ENCODE data around the gene HEATR5B. TPM values are rescaled to one million over a fixed set of nuclear protein-coding genes. Genes with fewer than 3 reads are reported as not detected.
"Not testable (repeated sequence)": the region's sequence is repeated elsewhere in the genome, so short reads cannot be mapped to it uniquely, and the experiment has no call there.

Gene HEATR5B
- total RNA-seq, 4 donors from 2014 or later = 25.6 to 65.3 (median 45.3) TPM

- Histone ChIP-seq H3K4me3 (no peak overlapping the region), H3K36me3 (peaks cover 31% of the 10 kb centered on the region), H3K27ac (no peak overlapping the region), H3K27me3 (no peaks in the 10 kb centered on the region), H3K4me1 (no peaks in the 10 kb centered on the region), H3K9me3 (no peaks in the 10 kb centered on the region)
- WGBS = 85% methylated on average over 3 of the region's 3 CpGs
- DNase-seq (ENCODE audit: low spot score in 2 of 2) = no peak
- no peak for TF ChIP-seq POLR2A (IDR thresholded peaks at IDR 0.05)
- no peak for TF ChIP-seq POLR2AphosphoS5 (IDR thresholded peaks at IDR 0.05)
- TF ChIP-seq CTCF (IDR thresholded peaks at IDR 0.05) = no peak
- TF ChIP-seq EP300 (IDR thresholded peaks at IDR 0.05) = no peak
Measured at GRCh38 chr2:36982467-36982866, 101.7 kb downstream of the HEATR5B start.

GRCh38 chr2:36981911-36982310 lies 102.3 kb downstream of the HEATR5B start:
- no peaks in the 10 kb centered on the region for H3K4me1 ChIP-seq

GRCh38 chr2:36979007-36979406 lies 105.2 kb downstream of the HEATR5B start:
- not testable (repeated sequence) for H3K4me1 ChIP-seq; DNase-seq (ENCODE audit: low spot score in 2 of 2); H3K27me3 ChIP-seq; H3K4me3 ChIP-seq; H3K9me3 ChIP-seq; H3K27ac ChIP-seq
- 99% methylated on average over 3 of the region's 3 CpGs for WGBS
- H3K36me3 ChIP-seq = peaks cover 15% of the 10 kb centered on the region

More at GRCh38 chr2:36981911-36982310, 102.3 kb downstream of the HEATR5B start:
- no peaks in the 10 kb centered on the region for H3K9me3 ChIP-seq
- H3K27me3 ChIP-seq = no peaks in the 10 kb centered on the region
- no peak overlapping the region for H3K27ac ChIP-seq
- 97% methylated on average over 2 of the region's 2 CpGs for WGBS
- TF ChIP-seq POLR2AphosphoS5 (IDR thresholded peaks at IDR 0.05) (no peak), POLR2A (IDR thresholded peaks at IDR 0.05) (no peak), EP300 (IDR thresholded peaks at IDR 0.05) (no peak), CTCF (IDR thresholded peaks at IDR 0.05) (no peak)
- H3K36me3 ChIP-seq = peaks cover 27% of the 10 kb centered on the region
- DNase-seq (ENCODE audit: low spot score in 2 of 2) = no peak
- no peak overlapping the region for H3K4me3 ChIP-seq

- no peaks in the 10 kb centered on the region for H3K4me1 ChIP-seq
- no peaks in the 10 kb centered on the region for H3K27me3 ChIP-seq
- H3K27ac ChIP-seq = no peak overlapping the region
- TF ChIP-seq POLR2AphosphoS5 (IDR thresholded peaks at IDR 0.05) = no peak
- TF ChIP-seq EP300 (IDR thresholded peaks at IDR 0.05) = no peak
- TF ChIP-seq CTCF (IDR thresholded peaks at IDR 0.05) = no peak
- TF ChIP-seq POLR2A (IDR thresholded peaks at IDR 0.05) = no peak
- H3K4me3 ChIP-seq = no peak overlapping the region
- no peak for DNase-seq (ENCODE audit: low spot score in 2 of 2)
- H3K9me3 ChIP-seq = no peaks in the 10 kb centered on the region
- 86% methylated on average over 2 of the region's 2 CpGs for WGBS
- peaks cover 11% of the 10 kb centered on the region for H3K36me3 ChIP-seq
Measured at GRCh38 chr2:36976065-36976464, 108.1 kb downstream of the HEATR5B start.

- no peak for DNase-seq (ENCODE audit: low spot score in 2 of 2)
- H3K4me1 ChIP-seq = no peaks in the 10 kb centered on the region
- TF ChIP-seq POLR2A (IDR thresholded peaks at IDR 0.05) (no peak), CTCF (IDR thresholded peaks at IDR 0.05) (no peak), EP300 (IDR thresholded peaks at IDR 0.05) (no peak), POLR2AphosphoS5 (IDR thresholded peaks at IDR 0.05) (no peak)
- H3K27ac ChIP-seq = no peak overlapping the region
- H3K27me3 ChIP-seq = no peaks in the 10 kb centered on the region
- H3K4me3 ChIP-seq = no peak overlapping the region
- H3K36me3 ChIP-seq = peaks cover 5% of the 10 kb centered on the region
- no peaks in the 10 kb centered on the region for H3K9me3 ChIP-seq
- WGBS = 91% methylated on average over 8 of the region's 8 CpGs
Measured at GRCh38 chr2:36975306-36975705, 108.9 kb downstream of the HEATR5B start.

GRCh38 chr2:36973320-36973719 lies 110.9 kb downstream of the HEATR5B start:
- H3K27me3 ChIP-seq = no peaks in the 10 kb centered on the region
- H3K4me3 ChIP-seq = no peak overlapping the region
- H3K9me3 ChIP-seq = no peaks in the 10 kb centered on the region
- WGBS = 66% methylated on average over 2 of the region's 2 CpGs
- H3K36me3 ChIP-seq = no peaks in the 10 kb centered on the region
- TF ChIP-seq CTCF (IDR thresholded peaks at IDR 0.05) (no peak), POLR2AphosphoS5 (IDR thresholded peaks at IDR 0.05) (no peak), POLR2A (IDR thresholded peaks at IDR 0.05) (no peak), EP300 (IDR thresholded peaks at IDR 0.05) (no peak)
- no peak for DNase-seq (ENCODE audit: low spot score in 2 of 2)
- no peak overlapping the region for H3K27ac ChIP-seq
- H3K4me1 ChIP-seq = no peaks in the 10 kb centered on the region

Measured in suprapubic skin (tissue), 4 donors.